ENCODE results near the gene MPND.

Gene MPND

GRCh38 chr19:4379383-4380253 lies 36.3 kb downstream of the MPND start:
- DNase-seq (ENCODE audit: low read depth), result no peak

GRCh38 chr19:4380254-4380727 lies 36.9 kb downstream of the MPND start:
- DNase-seq (ENCODE audit: low read depth), result no peak

DNA sequence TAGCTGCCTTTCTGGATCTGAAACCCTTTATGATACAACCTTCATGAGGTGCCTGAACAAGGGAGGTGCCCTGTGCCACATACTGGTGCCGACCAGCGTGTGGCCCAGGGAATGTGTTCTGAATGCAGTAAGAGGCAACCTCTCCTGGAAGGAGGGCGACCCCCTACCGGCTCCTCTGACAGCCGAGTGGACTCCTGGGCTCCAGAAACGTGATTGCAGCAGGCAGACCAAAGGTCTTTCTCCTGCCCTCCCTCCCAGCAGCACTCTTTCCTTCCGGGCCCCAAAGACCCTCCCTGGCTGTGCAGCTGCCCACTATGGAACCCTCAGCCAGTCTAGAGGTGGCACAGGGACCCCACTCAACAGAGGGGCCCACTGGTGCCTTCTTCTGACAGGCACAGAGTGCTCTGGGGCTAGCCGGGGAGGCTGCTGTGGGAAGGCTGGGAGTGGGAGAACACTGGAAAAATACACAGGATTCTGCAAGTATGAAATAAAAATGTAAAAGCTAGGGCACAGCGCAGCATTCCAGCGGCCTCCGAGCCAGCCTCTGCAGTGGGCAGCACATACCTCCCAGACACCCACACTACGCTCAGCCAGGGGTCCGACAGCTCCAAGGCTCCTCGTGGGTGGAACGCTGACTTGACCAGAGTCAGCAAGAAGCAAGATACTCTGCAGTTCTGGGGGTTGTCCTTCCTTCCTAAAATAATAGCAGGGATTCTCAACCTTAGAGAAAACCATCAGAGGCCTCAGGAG lies 42.1 kb downstream of the MPND start:
- DNase-seq (ENCODE audit: low read depth), result no peak

GRCh38 chr19:4386041-4386782 lies 42.9 kb downstream of the MPND start:
- DNase-seq (ENCODE audit: low read depth), result no peak

- no peak for DNase-seq (ENCODE audit: low read depth)
These were observed 45.1 kb downstream of the MPND start for GRCh38 chr19:4388337-4389063.

DNA sequence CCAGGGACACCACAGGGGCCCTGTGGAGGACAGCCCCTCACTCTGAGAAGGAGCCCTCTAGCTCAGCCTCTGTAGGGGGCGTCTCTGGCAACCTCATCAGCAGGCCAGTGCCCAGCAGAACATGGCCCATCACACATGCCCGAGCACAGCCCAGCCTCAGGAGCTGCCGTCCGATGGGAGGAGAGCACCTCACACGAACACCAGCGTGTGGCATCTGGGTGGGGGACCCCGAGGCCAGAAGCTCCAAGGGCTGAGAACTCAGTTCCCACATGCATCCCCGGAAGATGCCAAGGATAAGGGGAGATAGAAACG lies 45.7 kb downstream of the MPND start:
- DNase-seq (ENCODE audit: low read depth), result no peak

DNA sequence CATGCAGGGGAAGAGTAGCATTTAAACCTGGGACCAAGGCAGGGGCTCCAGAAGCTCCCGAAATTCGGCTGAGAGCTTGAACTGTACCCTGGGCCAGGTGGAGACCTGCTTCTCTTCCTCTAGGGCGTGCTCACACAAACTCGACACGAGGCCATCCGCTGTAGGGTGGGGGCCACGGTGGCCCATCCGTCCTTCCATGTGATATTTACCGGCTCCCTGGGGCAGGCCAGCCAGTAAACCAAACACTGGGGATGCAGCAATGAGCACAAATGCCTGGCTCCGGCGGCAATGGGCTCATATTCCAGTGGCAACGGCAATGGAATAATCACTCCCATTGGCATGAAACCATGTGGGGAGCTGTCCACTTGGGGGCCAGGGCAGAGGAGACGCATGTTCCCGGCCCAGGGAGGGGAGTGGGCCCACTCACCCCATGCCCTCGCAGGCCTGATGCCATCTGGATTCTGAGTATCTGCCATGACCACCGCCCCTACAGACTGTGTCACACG lies 46.2 kb downstream of the MPND start:
- no peak for DNase-seq (ENCODE audit: low read depth)

DNA sequence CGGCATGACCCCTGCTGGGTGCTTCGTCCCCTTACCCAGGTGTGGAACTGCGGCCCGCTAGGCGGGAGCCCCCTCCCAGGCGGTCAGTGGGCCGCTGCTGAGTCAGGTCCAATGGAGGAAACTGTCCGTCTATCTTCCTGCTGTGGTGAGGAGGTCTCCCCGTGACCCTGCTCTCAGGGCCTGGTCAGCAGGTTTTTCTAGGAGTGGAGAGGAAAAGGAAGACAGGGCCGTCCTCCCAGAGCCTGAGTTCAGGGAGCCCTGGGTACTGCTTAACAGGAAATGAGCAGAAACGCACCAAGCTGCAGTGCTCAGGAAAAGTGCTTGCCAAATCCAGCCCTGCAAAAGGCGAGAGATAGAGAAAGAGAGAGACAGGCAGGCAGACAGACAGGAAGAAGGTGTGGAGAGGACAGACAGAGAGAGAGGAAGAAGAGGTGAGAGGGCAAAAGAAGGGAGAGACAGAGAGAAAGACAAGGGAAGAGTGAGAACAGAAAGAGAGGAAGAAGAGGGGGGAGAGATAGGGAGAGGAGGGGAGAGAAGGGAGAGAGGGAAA lies 46.7 kb downstream of the MPND start:
- no peak for DNase-seq (ENCODE audit: low read depth)

GRCh38 chr19:4390567-4391305 lies 47.4 kb downstream of the MPND start:
- DNase-seq (ENCODE audit: low read depth), result no peak

GRCh38 chr19:4391306-4391693 lies 47.9 kb downstream of the MPND start:
- DNase-seq (ENCODE audit: low read depth), result no peak

GRCh38 chr19:4391701-4392483 lies 48.5 kb downstream of the MPND start:
- DNase-seq (ENCODE audit: low read depth), result no peak

DNA sequence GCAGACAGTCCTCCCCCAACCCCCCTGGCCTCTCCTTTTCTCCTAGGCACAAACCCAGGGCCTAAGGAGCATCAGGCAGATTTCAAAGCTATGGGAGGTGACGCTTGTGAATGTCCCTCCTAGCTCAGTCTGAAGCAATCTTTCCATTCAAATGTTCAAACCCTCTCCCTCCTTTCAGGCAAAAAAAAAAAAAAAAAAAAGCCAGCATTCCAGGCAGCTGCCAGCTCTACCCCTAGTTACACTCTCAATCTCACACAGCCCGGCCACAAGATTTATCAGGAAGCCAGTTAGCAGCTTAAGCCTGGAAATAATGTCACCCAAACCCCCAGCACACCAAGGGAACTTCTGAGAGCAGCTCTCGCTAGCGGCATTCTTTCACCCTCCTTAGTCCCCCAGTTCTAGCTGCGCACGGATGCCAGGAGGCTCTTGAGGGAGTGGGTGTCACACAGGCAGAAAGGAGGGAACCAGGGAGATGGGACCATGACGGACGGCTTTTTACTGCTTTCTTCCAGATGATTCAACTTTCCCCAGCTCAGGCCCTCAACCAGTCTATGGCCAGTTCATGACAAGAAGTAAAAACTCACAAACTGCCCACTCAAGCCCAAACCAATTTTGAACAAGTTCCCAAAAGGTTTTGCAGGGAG lies 50.7 kb downstream of the MPND start:
- no peak for DNase-seq (ENCODE audit: low read depth)

GRCh38 chr19:4396949-4397783 lies 53.8 kb downstream of the MPND start:
- DNase-seq (ENCODE audit: low read depth), result no peak

DNA sequence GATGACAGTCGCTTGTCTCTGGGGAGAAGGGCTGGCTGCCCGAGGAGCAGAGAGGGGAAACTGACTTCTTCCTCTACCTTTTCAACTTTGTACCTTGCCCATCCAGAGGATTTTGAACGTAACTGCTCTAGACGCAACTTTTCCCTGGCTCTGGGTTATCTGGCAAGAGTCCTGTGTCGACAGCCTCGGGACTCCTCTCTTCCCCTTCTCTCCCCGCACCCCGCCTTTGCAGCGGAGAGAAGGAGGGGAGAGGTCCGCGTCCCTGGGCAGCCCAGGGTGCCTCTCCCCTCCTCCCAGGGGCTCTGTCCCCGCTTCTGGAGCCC lies 56.4 kb downstream of the MPND start:
- no peak for DNase-seq (ENCODE audit: low read depth)

DNA sequence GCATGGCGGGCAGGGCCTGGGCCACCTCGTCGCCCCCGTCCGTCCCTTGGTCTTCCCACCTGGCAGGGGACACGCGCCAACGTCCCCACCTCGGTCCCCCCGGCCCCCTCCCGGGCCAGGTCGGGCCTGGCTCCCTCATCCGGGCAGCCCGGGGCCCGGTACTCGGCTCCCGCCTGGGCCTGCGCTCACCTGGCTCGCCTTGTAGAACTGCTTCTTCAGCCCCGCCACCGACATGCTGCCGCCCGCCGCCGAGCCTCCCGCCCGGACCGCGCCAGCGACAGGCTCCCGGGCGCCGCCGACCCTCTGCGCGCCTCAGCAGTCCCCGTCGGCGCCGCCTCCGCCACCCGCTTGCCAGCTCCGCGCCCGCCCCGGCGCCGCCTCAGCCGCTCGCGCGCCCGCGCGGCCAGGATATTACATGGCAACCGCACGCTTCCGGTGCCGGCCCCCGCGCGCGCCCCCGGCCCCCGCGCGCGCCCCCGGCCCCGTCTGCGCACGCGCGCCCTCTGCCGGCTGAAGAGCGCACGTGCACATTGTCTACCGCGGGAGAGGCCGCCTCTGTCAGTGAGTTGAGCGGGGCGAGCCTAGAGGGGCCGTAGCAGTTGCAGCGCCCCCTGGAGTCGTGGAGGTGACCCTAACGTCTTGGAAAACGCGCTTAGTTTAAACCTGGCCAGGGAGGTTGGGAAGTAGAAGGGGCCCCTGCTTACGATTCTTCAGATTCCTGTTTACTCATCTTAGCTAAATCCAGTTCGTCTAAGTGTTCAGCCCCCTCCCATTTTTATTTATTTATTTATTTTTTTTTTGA lies 57.0 kb downstream of the MPND start, which contains the start of gene SH3GL1:
TSS of gene SH3GL1 (minus strand) at position 413 of the 802 bp plus-strand sequence. CDS start at position 234, 179 bp downstream.
- peak; percentile 73 for DNase-seq (ENCODE audit: low read depth)

DNA sequence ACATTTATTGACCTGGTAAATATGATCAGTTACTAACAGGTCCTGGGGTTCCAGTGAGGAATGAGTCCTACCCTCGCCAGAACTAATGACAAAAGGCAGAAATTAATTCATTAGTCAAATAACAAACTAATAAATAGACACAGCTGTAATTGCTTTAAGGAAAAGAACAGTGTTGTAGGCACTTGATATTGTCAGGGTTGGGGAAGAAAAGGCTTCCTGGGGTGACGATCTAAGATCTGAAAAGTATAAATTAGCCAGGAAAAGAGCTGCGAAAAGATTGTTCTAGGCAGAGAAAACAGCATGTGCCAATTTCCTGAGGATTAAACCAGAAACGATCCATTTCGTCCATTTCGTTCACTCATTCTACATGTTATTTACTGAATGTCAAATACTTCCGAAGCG lies 58.4 kb downstream of the MPND start:
- DNase-seq (ENCODE audit: low read depth), result no peak

GRCh38 chr19:4402171-4403004 lies 59.0 kb downstream of the MPND start, which contains the start of gene CHAF1A:
TSS of gene CHAF1A (plus strand) at chr19:4402640. CDS start at chr19:4402763, 123 bp downstream.
- DNase-seq (ENCODE audit: low read depth), result peak; percentile 100
